T-helper 2 cell treated with Interferon-gamma antibody and Interleukin-4, amounts not matched to agents 100 ng/mL and 5 ng/mL, for 36 hours (primary cell): ENCODE data around the gene PRPF4. TPM values are rescaled to one million over a fixed set of nuclear protein-coding genes. Genes with fewer than 3 reads are reported as not detected.

Experiments used
- intact Hi-C: fragments of 100-400 bp; cut with micrococcal nuclease; formaldehyde crosslinking; loops from one replicate; pipeline ENCODE4 v1.15.1; 2023
- total RNA-seq: library from RNA; stranded (reverse); gene quantifications from 2 replicates; pipeline ENCODE4 v1.2.3, GENCODE V29; 2022

The PRPF4 gene
- total RNA-seq, 1 donor from 2014 or later: 37.2 TPM

DNA sequence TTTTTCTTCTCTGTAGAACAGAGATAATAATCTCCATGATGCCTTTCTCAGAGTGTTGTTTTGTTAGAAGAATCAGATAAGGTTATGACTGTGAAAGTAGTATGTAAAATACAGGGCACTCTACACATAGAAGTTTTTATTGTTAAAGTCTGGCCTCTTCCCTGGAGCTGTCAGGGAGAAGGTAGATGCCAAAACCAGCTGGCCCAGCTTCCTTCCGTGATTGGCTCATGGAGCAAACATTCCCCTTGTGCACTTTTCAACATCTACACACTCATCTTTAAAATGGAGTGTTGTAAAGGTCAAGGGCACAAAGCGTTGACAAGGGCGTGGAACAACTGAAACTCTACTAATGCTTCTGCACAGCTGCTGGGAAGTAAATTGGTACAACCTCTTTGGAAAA is 35.1 kb downstream of the PRPF4 start:
- intact Hi-C loops: no loop called here

DNA sequence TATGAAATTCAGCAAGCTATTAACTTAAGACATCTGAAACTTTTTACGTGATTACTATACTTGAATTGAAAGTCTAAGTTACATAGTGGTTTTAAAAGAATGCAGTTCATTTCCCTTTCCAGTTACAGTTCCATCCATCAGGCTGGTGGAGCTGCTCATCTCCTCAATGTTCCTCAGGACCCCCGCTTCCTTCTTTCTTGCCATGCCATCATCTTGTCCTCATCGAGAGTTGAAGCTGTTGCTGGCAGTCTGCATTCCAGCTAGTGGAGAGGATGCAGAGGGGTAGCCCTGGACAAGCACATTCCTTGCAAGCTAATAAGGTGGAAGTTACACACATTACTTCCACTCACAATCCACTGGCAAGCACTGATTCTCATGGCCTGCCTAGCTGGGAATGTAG is 36.5 kb downstream of the PRPF4 start:
- intact Hi-C loops: loop anchor here (2.0 kb wide), 1 partner anchor 17 kb away; no protein-coding TSS in a partner anchor

DNA sequence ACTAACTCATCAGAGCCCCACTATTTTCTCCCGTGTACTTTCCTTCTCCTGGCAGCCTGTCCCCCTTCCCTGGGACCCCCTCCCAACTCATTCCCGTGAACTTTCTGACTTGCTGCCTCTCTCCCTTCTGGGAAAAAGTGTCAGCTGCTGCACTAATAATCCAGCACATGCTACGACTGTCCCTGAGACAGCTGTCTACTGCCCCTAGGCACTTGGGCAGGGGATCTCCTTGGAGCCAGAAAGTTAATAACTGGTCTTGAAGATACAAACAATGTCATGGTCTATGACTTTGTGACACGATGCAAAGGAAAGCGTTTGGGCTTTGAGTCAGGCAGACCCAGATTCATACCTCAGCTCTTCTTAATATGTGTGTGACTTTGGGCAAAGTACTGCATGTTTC is 37.8 kb downstream of the PRPF4 start:
- intact Hi-C loops: loop anchor here (2.0 kb wide), 1 partner anchor 16 kb away; no protein-coding TSS in a partner anchor

DNA sequence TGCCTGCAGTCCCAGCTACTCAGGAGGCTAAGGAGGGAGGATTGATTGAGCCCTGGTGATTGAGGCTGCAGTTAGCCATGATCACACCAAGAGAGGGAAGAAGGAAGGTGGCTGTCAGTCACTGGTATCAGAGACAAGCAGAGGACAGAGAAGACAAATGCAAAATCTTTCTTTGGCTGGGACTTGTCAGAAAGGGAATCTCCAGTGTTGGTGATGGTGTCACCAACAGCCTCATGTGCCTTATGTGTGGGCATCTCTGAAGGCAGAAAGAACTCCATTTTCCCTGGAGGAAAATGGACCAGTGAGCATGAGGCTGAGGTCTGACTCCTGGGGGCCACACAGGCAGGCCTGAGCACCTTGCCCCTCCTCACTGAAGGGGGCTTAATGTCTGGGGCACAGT is 39.8 kb downstream of the PRPF4 start:
- intact Hi-C loops: no loop called here

DNA sequence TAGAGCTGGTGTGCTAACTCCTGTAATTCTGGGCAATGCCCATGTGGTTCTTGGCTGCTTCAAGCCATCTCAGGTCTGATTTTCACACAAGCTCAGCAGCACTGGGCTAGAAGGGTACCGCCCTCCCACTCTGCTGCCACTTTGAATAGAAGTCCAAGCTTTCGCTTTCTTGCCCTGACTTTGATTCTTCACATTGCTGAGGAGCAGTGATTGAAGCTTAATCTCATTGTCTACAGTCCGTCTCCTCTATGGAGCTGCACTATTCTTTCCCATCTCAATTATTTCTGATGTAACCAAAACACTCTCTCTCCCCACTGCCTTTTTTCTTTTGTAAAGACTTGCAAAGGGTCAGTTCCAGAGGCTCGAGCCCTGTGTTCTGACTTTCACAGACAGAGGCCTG is 40.6 kb downstream of the PRPF4 start:
- intact Hi-C loops: no loop called here

DNA sequence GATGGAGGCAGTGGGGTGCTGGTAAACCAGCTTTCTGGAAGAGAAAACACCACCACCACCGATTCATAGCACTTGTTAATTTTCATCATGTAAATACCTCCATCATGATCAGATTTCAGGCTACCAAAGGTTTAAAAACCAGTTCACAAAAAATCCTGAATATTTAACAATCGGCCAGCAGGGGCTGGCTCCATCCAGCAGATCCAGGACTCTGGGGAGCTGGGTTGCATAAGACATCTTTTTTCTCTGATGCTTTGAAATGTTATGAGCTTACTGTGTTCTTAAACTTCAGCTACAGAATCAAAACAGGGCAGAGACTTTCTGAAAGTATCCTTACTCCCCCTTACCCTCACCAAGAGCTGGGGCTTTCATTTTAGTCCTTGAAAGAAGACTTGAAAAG is 42.3 kb downstream of the PRPF4 start:
- intact Hi-C loops: no loop called here

DNA sequence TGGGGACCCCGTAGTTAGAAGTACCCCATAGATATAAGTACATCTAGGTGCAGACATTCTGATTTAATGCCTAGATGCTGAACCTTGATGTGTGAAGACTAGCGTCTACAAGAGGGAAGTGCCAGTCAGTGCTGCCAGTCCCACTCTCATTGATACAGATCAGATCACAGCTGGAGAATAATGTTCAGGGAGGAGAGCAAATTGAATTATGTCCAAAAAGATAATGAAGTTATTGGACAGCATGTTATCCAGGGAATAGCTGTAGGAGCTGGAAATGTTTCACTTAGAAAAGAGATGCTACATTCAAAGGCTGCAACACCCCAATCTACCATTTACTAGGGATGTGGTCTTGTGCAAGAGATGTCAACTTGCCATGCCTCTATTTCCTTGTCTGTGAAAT is 43.6 kb downstream of the PRPF4 start:
- intact Hi-C loops: no loop called here

DNA sequence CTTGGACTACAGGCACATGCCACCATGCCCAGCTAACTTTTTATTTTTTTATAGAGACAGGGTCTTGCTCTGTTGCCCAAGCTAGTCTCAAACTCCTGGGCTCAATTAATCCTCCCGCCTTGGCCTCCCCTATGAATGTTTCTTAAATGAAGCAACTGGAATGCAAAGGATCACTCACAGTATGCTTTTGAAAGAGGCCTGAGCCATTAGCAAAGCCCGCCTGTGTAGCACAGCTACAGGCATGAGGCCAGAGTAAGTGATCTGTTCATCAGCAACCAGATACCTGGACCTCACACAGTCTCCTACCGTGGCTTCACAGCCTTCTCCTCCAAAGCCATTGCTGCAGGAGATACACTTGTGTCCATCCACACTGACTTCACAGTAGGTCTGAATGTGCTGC is 44.6 kb downstream of the PRPF4 start:
- intact Hi-C loops: no loop called here

DNA sequence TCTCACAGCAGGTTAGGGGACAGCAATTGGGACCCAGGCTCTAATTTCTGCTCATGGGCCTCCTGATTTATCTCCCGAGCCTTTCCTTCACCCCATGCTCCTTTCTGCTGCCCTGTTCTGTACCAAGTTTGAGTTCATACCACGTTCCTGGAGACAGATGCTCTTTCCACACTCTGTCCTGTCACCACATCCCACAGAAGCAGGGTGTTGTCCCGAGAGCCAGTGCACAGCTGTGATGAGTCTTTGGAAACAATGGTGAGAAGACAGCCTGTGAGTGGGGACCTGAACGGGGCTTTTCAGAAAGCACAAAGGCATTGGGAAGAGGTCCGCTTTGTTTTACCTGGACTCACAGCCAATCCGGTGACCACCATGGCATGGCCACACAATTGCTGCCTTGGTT is 47.2 kb downstream of the PRPF4 start:
- intact Hi-C loops: no loop called here

DNA sequence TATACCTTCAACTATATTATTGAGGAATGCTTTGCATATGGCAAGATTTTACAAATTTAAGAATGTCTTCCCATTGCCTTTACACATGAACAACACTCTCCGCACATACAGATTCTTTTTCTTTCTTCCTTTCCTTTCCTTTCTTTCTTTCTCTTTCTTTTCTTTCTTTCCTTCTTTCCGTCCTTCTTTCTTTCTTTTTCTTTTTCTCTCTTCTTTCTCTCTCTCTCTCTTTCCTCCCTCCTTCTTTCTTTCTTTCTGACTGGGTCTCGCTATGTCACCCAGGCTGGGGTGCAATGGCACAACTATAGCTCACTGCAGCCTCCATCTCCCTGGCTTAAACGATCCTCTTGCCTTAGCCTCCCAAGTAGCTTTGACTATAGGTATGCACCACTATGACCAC is 50.8 kb downstream of the PRPF4 start:
- intact Hi-C loops: no loop called here

DNA sequence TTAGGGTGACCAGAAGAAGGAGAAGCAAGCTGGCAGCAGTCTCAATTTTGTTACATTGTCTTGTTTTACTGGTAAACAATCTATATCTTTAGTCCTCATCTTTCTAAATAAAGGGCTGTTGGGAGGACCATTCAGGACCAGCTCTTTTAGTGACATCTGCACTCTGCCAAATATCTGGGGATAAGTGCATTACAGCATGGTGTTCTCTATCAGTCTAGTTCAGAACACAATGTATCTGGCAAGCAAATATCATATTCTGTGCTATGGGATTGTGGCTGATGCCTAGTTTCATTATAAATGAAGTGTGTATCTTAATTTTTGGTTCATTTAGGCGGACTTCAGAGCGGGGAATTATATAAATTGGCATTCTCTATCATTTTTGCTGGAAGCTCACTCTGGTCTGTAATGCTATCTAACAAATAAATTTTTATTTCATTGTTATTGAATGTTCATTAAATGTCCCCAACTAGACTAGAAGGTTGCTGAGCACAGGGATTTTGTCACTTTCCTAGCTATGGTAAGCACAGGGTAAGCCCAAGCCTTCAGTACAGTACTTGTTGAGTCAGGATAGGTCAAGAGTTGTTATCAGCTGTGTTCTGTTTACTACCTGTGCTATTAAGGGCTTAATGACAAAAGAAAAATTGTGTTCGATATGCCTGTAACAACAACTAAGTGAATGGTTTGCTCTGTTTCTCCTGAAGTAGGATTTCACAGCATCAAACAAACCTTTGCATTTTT is 52.8 kb downstream of the PRPF4 start:
- intact Hi-C loops: loop anchor here (2.0 kb wide), 1 partner anchor 15 kb away; no protein-coding TSS in a partner anchor

DNA sequence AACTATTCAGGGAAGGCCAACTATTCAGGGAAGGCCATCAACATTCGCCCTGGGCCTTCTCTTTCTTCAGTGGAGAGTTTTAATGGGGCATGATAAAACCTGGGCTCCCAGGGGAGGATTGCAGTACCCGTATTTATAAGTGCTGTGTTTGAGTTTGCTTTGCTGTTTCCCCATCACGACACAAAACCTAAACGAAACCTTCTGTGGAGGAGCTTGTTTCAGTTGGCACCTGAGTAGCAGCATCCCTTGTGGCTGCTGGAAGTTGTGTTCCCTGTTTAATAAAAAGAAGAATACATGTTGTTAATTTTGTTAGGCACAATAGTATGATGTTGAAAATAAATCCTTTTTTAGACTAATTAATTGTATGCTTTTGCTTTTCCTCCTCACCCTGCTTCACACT is 56.3 kb downstream of the PRPF4 start:
- intact Hi-C loops: no loop called here

DNA sequence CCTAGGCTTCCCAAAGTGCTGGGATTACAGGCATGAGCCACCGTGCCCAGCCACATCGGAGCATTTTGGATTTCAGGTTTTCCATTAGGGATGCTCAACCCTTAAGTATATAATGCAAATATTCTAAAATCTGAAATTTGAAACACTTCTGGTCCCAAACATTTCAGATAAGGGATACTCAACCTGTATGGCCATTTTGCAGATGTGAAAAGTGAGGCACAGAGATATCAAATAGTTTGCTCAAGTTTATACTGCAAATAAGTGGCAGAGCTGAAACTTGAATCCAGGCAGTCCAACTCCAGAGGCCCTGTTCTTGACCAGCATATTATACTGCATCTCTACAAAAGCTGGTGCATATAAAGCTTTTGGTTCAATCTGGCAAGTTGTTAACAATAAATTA is 62.3 kb downstream of the PRPF4 start:
- intact Hi-C loops: no loop called here

DNA sequence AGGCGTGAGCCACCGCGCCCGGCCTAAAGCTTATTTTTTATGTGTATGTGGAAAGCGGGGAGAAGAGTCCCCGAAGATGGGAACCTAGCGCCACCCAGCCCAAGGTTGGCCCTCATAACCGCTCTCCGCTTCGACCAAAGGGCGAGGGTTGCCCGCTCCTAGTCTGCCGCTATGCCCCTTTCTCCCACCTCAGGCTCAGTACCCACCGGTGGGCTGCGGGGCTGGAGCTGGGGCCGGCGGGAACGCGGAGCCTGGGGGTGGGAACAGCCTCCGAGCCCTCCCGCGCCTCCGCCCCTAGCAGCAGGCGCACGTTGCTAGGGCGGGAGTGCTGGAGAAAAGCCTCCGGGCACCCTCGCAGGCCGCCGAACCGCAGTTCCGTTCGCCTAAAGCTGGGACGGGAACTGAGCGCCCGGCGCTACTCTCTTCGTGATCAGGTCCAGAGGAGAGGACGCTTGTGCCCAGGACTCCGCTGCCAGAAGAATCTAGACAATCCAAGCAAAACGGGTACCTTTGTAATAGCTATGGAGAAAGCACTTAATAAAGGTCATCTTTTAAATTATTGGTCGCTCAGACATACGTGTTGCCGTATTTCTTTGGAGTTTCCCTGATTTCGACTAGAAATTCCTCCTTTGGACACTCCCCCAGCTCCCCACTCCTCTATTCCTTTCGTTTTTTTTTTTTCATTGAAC is 64.7 kb downstream of the PRPF4 start, which contains the start of gene WDR31:
Gene WDR31 (minus strand): TSS at position 265 of the 689 bp plus-strand sequence. CDS start 8,253 bp downstream, outside the sequence.
- intact Hi-C loops: loop anchor here (1.0 kb wide), 5 partner anchors 9 to 70 kb away; partner anchors contain the start of genes ALAD, BSPRY, C9orf43 and CDC26

DNA sequence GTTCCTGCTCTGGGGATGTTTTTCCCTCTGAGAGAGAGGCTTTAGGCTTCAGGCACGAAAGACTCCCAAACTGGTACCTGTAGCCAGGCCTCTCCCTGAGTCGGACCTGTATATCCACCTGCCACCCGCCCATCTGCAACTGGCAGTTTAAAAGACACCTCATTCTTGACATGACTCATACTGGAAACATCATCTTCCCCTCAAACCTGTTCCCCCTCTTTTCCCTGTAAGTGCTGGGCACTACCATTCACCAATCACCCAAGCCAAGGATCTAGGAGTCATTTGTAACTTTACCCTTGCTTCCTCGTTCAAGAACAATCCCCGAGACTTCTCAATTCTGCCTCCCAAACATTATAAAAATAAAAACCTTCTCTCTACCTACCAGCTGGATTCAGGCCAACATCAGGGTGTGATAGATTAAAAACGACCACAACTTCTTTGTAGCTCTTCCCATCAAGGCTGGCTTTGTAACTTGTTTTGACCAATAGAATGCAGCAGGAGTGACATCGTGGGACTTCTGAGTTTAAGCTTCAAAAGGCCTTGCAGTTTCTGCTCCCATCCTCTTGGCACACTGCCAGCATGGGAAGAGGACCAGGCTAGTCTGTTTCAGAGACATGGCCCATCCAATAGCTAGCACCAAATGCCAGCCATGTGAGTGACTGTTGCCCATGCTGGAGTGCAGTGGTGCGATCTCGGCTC is 66.4 kb downstream of the PRPF4 start:
- intact Hi-C loops: no loop called here

Other genes starting within 250 kb of the PRPF4 start
- 0.32 and 0.48 TPM in 2 replicates for gene ZFP37, start 218.9 kb upstream of the PRPF4 start, total RNA-seq
- 2.2 and 2.9 TPM in 2 replicates for gene SLC31A2, start 124.7 kb upstream of the PRPF4 start, total RNA-seq
- gene FKBP15, start 54.4 kb upstream of the PRPF4 start, total RNA-seq: 36.9 and 38.6 TPM in 2 replicates
- 8.8 and 10.0 TPM in 2 replicates for gene SLC31A1, start 54.1 kb upstream of the PRPF4 start, total RNA-seq
- 32.9 and 36.2 TPM in 2 replicates for gene CDC26, start 86 bp upstream of the PRPF4 start, total RNA-seq
- gene RNF183, start 27.7 kb downstream of the PRPF4 start, total RNA-seq: 0.45 TPM in 1 of 2 replicates, not detected in the other
- 0.93 and 1.5 TPM in 2 replicates for gene WDR31, start 64.6 kb downstream of the PRPF4 start, total RNA-seq
- 7.4 and 7.6 TPM in 2 replicates for gene BSPRY, start 73.9 kb downstream of the PRPF4 start, total RNA-seq
- gene HDHD3, start 101.3 kb downstream of the PRPF4 start, total RNA-seq: 17.4 and 19.0 TPM in 2 replicates
- gene ALAD, start 125.6 kb downstream of the PRPF4 start, total RNA-seq: 36.6 and 36.8 TPM in 2 replicates
- gene POLE3, start 135.0 kb downstream of the PRPF4 start, total RNA-seq: 85.0 and 86.4 TPM in 2 replicates
- gene C9orf43, start 135.1 kb downstream of the PRPF4 start, total RNA-seq: 0.45 and 0.73 TPM in 2 replicates
- 39.5 and 42.7 TPM in 2 replicates for gene RGS3, start 188.1 kb downstream of the PRPF4 start, total RNA-seq